HG02973 (cell line): ENCODE measurements around the gene PRKACG.
A peak's percentile ranks its signal among the peaks of the same experiment; 100 is the strongest.

ENCODE experiments used
- ATAC-seq: cut with Tn5 transposase; IDR thresholded peaks from one replicate; pipeline ENCODE4 v1.9.1; 2021; ENCODE audit warnings: moderate library complexity; ENCODE audit not compliant: unreplicated experiment

PRKACG gene

DNA sequence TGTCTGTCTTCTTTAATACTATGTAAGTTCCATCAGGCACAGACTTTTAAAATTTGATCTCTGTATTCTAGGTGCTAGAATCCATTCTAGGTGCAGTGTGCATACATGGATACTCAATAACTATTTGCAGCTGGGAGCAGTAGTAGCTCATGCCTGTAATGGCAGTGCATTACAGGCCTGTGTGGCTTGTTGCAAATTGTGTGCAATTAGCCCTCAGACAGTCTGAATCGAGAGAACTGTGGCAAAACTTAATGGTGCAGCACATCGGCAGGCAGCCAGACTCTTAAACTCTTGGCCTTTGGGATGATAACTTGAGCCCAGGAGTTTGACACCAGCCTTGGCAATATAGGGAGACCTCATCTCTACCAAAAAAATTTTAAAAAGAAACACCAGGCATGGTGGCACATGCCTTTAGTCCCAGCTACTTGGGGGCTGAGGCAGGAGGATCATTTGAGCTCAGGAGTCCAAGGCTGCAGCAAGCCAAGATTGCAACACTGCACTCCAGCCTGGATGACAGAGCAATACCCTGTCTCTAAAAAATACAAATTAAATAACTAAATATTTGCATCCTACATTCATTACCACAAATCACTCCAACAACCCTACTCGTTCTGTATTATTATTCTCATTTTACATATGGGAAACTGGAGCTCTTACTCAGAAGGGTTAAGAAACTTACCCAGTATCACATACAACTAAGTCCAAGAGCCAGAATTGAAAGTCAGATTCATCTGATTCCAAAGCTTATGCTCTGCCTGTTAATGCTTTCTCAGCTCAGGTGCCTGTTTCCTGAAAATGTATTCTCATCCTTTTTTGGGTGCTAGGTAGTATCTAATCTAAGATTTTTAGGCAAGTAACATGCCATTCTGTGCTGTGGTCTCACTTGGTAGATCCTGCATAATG lies 30.1 kb downstream of the PRKACG start:
- ATAC-seq: peak; percentile 58

DNA sequence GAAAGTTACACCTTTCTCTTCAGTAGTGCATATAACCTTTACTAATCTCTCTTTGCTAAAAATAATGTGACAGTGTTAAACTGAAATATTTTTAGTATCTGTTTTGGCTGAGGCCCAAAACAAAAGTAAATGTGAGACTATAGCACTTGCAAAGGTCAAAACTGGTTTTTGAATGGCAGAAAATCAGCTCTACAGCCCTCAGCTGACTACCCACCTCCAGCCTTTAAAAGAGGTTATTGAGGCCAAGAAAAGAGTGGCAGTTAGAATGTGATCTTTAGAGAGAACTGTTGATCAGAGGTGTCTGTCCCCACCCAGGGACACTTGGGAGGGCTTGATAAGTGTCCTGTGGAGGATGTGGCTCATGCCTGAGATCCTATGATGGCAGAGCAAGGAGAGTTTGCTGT lies 30.9 kb downstream of the PRKACG start:
- ATAC-seq: no peak

DNA sequence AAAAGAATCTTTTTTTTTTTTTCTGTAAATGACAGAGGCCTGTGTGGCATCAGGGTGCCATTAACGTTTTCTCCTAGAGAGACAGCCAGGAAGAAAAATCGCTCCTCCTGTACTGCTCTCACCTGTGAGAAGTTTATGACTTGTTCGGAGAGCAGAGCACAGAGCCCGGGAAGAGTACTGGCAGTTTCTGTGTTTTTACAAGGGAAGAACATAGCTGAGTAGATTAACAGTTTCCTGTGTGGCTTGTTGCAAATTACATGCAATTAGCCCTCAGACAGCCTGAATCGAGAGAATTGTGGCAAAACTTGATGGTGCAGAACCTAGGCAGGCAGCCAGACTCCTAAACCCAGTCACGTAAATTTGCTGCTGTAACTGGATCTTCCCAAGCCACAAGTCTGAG lies 32.1 kb downstream of the PRKACG start:
- no peak for ATAC-seq

DNA sequence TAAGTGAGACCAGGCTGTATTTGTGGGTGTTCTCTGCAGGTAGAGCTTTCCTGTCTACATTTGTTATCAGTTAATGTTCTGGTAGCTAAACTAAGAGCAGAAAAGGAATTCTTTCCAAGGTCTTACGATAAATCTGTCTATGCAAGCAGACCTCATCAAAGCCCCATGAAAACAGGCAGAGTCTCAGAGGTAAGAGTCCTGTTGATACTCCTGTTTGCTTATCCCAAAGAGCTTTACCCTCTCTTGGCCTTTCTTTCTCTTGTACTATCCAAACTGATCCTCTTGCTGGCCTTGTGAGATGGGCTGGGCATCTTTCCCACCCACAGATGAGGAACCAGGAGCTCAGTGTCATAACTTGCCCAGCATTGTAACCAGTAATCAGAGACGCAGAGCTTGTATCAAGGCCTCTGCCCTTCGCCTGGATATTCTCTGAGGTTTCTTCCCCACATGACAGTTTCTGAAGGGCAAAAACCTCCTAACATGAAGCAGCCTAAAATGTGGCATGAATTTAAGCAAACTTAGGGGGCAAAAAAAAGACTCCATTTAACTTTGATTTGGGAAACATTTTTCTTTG lies 33.5 kb downstream of the PRKACG start:
- ATAC-seq: no peak

DNA sequence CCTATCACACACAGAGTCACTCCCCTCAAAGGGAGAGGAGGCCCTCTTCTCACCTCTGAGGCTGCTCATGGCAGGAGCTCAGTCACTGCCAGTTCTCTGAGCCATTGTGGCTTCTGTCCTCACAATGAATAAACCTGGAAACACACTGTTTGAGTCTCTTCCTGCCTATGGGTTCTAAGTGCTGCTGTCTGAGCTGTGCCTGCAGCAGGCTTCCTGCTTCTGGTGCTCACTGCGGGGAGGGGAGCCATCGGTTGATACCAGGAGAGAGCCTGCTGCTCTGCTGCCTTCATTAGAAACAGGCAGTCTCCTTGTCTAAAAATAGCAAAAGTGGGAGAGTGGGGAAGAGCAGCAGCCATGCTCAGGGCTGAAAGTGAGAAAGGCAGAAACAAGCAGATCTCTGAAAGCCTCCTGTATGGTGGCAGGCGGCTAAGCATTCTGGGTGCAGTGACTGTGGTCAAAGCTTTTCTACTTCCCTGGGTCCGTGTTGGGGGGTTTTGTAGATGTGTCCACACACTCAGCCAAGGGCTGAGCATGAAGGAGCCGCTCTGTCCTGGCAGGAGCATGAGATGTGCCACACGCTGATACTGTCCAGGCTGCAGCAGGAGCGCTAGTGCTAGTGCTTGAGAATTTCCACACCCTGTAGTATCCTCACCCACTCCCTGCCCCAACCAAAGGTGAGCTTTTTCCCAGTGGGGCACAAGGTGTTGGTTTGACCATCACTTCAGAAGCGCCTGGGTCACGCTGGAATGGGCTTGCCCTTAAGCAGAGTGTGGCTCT lies 34.2 kb downstream of the PRKACG start:
- ATAC-seq: no peak

DNA sequence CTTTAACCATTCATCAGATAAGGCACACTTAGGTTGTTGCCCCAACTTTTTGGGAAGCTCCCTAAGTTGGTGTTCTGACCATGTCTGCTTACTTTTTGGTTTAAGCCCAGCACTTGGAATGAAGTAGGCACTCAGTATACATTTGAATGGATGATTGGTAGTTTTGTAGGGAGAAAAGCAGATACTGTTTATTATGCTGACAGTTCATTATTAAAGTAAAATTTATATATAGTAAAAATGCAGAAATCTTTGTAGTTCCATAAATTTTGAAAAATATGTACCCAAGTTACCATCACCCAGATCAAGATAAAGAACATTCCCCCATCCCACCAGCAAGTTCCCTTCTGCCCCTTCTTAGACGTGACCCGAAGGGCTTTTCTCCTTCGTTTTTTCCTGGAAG lies 35.4 kb downstream of the PRKACG start:
- ATAC-seq: no peak

DNA sequence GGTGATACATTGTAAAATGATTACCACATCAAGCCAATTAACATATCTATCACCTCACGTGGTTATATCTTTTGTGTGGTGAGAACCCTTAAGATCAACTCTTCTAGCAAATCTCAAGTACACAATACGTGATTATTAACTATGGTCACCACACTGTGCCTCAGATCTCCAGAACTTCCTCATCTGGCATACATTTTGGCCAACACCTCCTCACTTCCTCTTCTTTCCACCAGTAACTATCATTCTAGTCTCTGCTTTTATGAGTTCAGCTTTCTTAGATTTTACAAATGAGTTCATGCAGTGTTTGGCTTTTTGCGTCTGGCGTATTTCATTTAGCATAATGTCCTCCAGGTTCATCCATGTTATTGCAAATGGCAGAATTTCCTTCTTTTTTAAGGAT lies 35.8 kb downstream of the PRKACG start:
- ATAC-seq: no peak

DNA sequence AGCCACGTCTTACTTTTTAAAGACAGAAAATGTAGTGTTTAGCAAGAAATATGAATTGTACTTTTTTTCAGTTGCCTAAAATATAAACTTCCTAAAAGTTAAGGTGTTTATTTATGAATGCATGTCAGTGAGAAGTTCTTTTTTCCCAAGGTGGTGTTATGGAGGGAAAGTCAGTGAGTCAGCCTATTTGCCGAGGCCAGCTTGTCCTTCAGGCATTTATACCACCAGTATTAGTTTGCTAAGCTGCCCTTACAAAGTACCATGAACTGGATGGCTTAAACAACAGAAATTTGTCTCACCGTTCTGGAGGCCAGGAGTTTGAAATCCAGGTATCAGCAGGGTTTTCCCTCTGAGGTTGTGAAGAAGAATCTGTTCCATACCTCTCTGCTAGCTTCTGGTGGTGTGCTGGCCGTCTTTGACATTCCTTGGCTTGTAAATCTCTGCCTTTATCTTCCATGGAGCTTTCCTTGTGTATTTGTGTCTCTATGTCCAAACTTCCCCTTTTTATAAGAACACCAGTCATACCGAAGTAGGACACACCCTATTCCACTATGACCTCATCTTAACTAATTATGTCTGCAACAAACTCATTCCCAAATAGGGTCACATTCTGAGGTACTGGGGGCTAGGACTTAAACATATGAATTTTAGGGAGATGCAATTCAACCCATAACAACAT lies 38.4 kb downstream of the PRKACG start:
- ATAC-seq: no peak

DNA sequence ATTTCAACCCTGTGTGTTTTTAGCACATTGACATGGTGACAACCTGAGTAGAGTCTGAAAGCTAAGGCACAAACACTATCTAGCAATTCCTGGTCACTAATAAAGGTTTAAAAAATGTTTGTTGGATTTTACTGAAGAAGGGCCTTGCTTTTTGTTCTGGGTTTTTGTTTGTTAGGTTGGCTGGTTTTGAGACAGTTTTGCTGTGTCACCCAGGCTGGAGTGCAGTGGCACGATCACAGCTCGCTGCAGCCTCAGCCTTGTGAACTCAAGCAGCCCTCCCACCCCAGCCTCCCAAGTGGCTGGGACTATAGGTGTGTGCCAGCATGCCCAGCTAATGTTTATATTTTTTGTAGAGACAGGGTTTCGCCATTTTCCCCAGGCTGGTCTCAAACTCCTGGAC lies 39.0 kb downstream of the PRKACG start:
- ATAC-seq: no peak

DNA sequence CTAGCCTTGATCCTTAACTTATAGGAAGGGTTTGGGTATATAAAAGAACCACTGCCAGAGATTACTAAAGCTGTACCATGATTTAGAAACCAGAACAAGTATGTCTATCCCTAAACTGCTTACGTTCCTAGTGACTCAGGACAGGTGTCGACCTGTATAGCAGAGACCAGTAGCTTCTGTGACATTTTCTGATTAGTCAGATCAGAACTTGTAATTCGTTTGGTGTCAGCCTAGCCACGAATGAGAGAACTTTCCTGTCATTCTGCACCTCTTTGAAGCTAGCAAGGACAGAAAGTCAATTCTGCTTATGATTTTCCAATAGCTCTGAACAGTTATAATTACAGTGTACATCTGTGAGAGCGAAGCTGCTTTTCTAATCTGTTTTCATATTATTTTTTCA lies 39.5 kb downstream of the PRKACG start:
- ATAC-seq: peak; percentile 92

DNA sequence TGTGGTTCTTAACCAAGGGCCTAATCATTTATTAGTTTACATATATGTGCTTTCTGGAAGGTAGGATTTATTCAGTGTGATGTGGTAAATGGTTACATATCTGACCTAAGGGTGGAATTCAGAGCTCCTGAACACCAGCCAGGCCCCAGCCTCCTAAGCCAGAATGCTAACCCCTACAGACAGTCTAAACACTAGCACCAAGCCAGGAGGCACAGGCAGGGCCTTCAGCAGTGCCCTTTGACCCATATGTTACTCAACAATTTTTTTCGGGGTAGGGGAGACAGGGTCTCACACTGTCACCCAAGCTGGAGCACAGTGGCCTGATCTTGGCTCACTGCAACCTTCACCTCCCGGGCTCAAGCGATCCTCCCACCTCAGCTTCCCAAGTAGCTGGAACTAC lies 40.3 kb downstream of the PRKACG start:
- no peak for ATAC-seq

DNA sequence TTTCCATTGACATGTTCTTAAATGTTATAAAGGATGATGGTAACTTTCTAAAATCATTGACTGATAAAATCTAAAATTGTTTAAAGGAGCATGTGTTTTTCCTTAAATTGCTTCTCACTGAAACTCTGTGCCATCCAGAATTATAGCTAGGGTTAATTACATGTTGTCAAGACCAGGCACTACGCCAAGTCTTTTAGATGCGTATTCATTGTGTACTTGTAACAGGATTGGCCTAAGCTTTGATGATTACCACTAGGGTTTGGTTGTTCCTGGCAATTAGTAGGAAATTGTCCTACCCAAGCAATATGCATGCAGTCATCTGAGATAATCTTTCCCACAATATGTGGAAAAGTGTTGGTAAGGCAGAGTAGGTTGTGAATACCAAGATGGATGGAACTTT lies 43.8 kb downstream of the PRKACG start:
- ATAC-seq: no peak

DNA sequence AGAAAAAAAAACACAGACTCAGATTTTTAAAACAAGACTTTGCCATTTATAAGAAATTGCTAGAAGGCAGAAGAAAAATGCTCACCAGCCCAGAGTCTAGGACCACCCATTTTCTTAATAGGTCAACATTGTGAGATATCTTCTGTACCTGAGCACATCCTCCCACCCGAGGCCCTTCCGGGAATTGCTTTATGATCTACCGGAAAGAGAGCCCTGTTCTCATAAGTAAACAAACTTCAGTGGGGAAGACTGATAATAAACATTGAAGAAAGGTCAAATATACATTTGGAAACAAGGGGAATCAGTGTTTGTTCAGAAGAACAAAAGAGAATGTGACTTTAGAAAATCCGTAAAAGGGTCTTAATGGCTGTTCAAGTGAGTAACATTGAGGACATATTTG lies 44.4 kb downstream of the PRKACG start:
- ATAC-seq: no peak

DNA sequence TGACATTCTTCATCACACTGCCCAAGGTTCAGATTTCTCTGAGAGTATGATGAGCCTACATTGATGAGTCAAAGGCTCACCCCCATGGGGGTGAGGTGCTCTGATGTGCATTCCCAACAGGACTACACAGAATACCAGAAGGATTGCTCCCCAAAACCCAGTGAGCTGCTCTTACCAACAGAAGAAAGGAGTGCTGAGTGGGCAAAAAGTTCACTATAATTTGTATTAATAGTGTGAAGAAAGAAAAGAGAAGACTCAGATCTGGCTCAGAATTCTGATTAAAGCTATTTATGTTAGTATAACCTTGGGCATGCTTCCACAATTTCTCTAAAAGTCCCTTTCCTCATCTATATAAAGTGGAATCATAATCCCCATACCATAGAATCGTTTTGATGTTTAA lies 46.1 kb downstream of the PRKACG start:
- ATAC-seq: no peak

DNA sequence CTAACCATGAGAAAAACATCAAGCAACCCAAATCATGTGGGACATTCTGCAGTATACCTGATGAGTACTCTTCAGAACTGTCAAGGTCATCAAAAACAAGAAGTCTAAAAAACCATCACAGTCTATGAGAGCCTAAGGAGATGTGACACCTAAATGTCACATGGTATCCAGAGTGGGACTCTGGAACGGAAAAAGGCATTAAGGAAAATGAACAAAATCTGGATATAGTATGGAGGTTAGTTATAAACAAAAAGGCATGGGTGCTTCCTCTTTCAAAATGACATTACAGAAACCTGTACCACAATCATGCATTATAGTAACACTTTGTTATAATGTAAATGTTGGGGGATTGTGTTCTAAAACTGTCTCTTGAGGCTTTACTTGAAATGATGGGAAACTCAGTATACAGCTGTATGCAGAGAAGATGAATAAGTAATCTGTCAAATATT lies 47.4 kb downstream of the PRKACG start:
- ATAC-seq: peak; percentile 58

DNA sequence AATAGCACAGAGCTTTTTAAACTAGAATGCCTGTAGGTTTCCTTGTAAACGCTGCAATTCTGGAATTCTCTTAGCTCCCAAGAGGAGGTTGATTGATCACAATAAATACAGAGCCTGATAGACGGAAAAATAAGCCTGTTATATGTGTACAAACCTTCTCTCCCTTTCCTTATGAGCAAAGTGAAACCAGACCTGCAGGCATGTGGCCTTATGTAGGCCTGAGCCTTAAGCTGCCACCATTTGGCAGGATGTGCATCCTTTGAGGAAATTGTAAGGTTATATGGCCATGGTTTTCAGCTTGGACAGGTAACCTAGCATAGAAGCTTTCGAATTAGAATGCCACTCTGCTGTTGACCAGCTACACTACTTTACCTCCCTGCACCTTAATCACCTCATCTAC lies 49.1 kb downstream of the PRKACG start:
- no peak for ATAC-seq

DNA sequence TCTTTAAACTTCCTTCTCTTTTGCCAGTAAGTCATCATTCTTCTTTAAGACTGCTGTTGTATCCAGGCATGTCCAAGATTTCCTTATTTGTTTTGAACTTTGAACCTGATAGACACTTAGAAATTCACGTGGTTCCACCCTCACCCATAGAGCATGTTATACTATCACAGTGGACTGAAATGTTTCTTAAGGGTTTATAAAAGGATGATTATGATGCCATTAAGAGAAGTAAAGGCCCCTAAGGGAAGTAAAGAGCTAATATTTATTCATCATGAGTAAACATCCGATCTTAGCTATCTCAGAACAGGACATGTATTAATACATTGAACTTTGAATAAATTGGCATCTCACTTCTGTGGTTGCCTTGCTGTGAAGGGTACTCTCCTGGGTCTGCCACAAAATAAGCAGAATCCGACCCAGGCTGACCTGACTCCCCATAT lies 49.8 kb downstream of the PRKACG start:
- no peak for ATAC-seq

DNA sequence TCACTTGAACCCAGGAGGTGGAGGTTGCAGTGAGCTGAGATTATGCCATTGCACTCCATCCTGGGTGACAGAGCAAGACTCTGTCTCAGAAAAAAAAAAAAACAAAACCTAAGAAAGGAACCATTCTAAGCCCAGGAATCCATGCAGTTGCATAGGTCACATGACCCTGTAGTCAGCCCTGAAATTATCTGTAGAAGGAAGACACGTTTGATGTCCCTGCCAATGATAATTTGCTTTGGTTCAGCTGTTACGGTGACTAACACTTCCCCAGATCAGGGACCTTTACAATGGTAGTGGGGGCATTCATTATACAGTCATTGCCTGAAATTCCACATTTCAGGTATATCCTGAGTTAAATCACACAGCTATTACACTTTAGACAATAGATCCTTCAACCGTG lies 50.5 kb downstream of the PRKACG start:
- ATAC-seq: no peak
